ENCODE results near the gene ERAP2.

ERAP2 gene

GRCh38 chr5:96931605-96932004 lies 55.3 kb downstream of the ERAP2 start:
- no peak for DNase-seq (ENCODE audit: low read depth, low spot score)

DNA sequence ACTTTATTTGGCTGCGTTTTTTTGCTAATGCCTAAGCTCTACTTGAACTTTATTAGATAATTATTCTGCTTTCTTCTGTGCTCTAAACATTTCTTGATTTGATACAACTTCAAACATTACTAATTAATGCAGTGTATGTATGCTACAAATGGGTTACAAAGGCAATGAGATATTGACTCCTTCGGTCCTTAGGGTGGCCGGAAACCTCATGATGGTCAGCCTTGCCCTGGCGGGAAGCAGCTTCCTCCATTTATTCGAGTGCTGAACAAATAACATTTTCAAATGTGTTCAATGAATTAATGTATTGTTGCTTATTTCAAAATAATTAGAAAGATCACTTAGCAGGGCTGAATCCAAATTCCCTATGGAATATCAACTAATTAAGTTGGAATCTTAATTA lies 55.7 kb downstream of the ERAP2 start:
- DNase-seq (ENCODE audit: low read depth, low spot score), result no peak

DNA sequence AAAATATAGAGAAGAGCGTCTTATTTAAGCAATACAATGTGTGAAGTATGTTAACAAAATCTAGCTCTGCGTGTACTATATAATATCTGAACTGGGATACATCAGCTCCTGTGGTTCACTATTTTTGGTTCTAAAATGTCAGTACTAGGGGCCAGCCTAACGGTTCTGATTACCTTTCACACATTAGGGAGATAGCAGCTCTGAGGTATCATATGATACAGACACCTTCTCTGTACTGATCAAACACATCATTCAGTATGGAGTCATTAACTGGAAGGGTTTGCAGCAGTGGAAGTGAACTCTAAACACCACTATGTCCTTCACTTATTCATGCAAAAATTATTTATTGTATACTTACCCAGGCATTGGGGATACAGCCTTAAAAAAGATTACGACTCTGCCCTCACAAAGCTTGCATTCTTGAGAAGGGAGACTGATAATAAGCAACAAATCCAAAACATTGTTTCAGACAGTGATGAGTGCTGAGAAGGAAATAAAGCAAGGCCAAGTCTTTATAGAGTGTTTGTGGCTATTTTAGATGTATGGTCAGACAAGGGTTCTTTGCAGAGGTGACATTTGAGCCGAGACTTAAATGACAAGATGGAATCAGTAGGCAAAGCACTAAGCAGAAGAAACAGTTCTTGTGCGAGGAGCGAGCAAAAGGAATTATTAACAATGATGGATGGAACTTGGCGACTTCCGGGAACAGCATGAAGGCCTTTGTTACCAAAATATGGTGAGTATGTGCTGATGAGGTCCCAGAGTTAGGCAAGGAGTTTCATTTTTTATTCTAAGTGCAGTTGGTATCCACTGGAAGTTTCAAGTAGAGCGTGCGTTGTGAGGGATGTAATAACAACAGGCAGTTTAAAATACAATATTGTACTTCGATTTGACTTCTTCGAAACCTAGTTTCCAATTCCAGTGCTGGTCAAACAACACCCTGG lies 57.7 kb downstream of the ERAP2 start:
- DNase-seq (ENCODE audit: low read depth, low spot score), result no peak

DNA sequence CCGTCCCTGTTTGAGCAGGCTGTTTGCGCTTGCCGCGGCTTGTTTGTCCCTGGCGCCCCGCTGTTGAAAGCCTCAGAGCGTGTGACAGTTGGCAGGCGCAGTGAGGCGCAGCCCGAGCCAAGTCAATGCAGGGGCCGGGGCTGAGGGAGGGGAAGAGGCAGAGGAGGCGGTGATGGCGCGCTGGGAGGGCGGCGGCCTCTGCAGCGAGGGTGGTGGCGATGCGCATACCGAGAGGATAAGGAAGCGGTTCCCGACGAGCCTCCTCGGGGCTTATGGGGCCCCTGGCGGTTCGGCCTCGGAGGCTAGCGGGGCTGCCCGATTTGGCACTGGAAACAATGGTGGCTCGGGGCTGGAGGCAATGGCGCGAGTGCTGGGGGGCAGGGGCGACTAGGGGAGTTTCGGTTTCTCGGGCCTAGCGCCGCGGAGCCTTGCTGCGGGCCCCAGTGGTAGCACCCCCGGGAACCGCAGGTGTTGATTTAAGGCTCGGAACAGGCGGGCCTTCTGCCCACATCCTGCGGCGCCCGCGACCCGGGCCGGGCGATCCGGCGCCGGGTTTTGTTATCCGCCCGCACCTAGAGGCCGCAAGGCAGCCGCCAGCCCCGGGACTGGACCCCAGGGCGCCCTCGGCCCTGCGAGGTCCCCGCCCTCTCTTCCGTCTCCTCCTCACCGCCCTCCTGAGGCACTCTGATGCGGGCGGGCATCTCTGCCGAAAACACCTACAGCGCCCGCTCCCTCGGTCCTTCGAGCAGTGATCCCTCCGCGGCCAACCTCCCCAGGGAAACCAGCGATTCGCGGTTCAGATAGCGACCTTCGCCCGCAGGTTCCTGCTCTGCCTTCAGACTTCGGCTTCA lies 58.6 kb downstream of the ERAP2 start:
- DNase-seq (ENCODE audit: low read depth, low spot score), result peak; percentile 98

- DNase-seq (ENCODE audit: low read depth, low spot score), result peak; percentile 99
Measured at GRCh38 chr5:96935559-96936430, 59.5 kb downstream of the ERAP2 start, which contains the start of gene LNPEP. Gene LNPEP (plus strand): TSS chr5:96936080. CDS start chr5:96936156, 76 bp downstream.

DNA sequence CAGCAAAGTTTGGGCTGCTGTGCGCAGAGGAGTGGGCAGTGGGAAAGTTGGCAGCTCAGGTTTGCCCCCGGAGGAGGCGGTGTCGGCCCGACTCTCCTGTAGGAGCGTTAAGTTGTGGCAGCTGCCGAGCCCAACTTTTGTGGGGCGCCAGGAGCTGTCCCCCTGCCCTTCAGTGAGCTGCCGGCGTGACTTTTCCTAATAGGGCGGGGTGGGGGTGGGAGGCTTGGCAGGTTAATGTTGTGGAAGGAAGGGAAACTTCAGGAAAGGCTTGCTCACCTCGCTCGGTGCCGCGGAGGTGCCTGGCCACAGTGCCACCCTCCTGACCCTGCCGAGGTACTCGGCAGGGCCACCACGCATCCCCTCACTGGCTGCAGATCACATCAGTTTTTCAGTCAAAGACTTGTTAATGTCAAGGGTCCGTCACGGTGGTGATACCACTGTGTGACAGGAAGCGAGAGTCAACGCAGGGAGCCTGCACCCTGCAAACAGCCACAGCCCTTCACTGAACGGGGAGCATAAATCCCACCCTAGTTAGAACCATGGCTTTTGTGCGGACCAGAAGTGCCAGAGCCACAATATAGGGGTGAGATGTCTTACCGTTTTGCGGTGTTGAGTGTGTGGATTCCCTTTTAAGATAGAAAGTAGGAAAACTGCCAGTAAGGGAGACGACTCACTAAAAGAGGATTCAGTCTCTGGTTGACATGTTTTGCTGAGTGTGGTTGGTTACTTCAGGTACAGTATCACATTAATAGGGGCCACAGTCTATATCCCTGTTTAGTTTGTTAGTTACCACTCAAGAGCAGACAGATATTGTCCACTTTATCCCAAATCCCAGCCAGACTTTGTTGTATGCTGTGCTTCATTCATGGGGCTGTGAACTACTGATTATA lies 60.4 kb downstream of the ERAP2 start:
- peak; percentile 61 for DNase-seq (ENCODE audit: low read depth, low spot score)

DNA sequence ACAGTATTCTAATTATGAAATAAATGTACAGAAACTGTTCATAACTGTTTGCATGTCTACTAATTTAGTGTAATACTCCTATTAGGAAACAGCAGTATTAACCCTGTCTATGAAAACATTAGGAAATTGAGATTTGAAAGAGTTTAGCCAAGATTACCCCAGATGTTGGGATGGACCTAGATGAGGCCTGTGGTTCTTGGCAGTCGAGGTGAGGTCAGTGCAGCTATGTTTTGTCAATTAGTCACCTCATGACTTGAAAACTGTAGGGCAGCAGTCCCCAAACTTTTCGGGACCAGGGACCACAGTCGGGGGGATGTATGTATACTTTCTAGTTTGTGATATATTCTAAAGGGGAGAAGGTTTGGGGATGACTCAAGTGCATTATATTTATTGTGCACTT lies 64.3 kb downstream of the ERAP2 start:
- DNase-seq (ENCODE audit: low read depth, low spot score), result no peak

- no peak for DNase-seq (ENCODE audit: low read depth, low spot score)
Measured at GRCh38 chr5:96941140-96941539, 64.8 kb downstream of the ERAP2 start.

- no peak for DNase-seq (ENCODE audit: low read depth, low spot score)
Measured at GRCh38 chr5:96942078-96942477, 65.8 kb downstream of the ERAP2 start.

GRCh38 chr5:96942911-96943310 lies 66.6 kb downstream of the ERAP2 start:
- DNase-seq (ENCODE audit: low read depth, low spot score), result no peak

- no peak for DNase-seq (ENCODE audit: low read depth, low spot score)
Measured at GRCh38 chr5:96943799-96944198, 67.5 kb downstream of the ERAP2 start.

GRCh38 chr5:96945144-96945897 lies 69.0 kb downstream of the ERAP2 start:
- no peak for DNase-seq (ENCODE audit: low read depth, low spot score)

GRCh38 chr5:96946381-96946780 lies 70.1 kb downstream of the ERAP2 start:
- DNase-seq (ENCODE audit: low read depth, low spot score), result no peak

GRCh38 chr5:96952118-96952750 lies 75.9 kb downstream of the ERAP2 start:
- DNase-seq (ENCODE audit: low read depth, low spot score), result peak; percentile 32

GRCh38 chr5:96952974-96953730 lies 76.9 kb downstream of the ERAP2 start:
- DNase-seq (ENCODE audit: low read depth, low spot score), result no peak

- DNase-seq (ENCODE audit: low read depth, low spot score), result peak; percentile 44
Measured at GRCh38 chr5:96957254-96958049, 81.2 kb downstream of the ERAP2 start.

DNA sequence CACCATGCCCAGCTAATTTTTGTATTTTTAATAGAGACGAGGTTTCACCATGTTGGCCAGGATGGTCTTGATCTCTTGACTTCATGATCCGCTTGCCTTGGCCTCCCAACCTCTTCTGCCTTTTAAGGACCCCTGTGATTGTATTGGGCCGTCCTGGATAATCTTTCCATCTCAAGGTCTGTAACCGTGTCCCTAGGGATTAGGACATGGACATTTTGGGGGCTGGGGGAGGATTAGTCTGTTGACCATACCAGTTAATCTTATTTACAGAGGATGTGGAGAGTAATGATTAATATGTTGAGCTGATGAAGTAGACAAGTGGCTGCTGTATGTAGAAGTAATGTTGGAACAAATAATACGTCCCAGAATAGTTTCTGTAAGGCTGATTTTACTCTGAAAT lies 82.7 kb downstream of the ERAP2 start:
- no peak for DNase-seq (ENCODE audit: low read depth, low spot score)

GRCh38 chr5:96961053-96961452 lies 84.8 kb downstream of the ERAP2 start:
- no peak for DNase-seq (ENCODE audit: low read depth, low spot score)
